Body of pancreas (tissue), 4 donors: ENCODE data around the gene CNPY1.

Experiments used
- POLR2A ChIP-seq, 3 donors: fragments of 450-650 bp; IDR thresholded peaks; one replicate each; pipeline ENCODE4 v1.6.1; 2016; ENCODE audit warnings: antibody characterized with exemption in 3 of 3, mild to moderate bottlenecking in 2 of 3
- TF ChIP-seq, protein P1 (sequence below), 7 experiments: fragments of 450-650 bp in 4 of 7; fragments of 200-600 bp in 3 of 7; sonication (generic) in 3 of 7; IDR thresholded peaks; one replicate each; pipeline ENCODE4 v1.5.1; 2016 to 2019; ENCODE audit warnings: antibody characterized with exemption in 7 of 7

DNA sequence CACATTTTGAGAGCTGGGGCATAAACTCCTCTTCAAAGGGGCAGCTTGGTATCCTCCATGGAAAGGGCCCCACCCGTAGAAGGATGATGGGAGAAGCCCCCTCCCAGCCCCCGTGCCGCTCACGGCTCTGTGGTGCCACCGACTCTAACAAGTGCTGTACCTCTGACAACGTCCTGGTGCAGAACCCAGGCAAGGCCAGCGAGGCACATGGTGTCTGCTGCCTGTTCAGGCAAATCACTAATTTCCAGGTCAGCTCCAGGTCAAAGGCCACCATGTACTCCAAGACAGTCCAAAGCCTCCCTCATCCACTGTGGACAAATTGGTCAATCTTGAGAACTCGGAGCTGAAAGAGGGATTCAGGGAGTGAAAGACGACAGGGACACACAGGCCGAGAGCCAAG is 11.4 kb upstream of the CNPY1 start:
- no peak for TF ChIP-seq POLR2A (IDR thresholded peaks at IDR 0.05)
- TF ChIP-seq, protein P1, sequence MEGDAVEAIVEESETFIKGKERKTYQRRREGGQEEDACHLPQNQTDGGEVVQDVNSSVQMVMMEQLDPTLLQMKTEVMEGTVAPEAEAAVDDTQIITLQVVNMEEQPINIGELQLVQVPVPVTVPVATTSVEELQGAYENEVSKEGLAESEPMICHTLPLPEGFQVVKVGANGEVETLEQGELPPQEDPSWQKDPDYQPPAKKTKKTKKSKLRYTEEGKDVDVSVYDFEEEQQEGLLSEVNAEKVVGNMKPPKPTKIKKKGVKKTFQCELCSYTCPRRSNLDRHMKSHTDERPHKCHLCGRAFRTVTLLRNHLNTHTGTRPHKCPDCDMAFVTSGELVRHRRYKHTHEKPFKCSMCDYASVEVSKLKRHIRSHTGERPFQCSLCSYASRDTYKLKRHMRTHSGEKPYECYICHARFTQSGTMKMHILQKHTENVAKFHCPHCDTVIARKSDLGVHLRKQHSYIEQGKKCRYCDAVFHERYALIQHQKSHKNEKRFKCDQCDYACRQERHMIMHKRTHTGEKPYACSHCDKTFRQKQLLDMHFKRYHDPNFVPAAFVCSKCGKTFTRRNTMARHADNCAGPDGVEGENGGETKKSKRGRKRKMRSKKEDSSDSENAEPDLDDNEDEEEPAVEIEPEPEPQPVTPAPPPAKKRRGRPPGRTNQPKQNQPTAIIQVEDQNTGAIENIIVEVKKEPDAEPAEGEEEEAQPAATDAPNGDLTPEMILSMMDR (IDR thresholded peaks at IDR 0.05), result no peak
